Measurements from ENCODE around the gene OR51A2.
"Not testable (repeated sequence)": the region's sequence is repeated elsewhere in the genome, so short reads cannot be mapped to it uniquely, and the experiment has no call there.

Gene OR51A2, protein sequence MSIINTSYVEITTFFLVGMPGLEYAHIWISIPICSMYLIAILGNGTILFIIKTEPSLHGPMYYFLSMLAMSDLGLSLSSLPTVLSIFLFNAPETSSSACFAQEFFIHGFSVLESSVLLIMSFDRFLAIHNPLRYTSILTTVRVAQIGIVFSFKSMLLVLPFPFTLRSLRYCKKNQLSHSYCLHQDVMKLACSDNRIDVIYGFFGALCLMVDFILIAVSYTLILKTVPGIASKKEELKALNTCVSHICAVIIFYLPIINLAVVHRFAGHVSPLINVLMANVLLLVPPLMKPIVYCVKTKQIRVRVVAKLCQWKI

DNA sequence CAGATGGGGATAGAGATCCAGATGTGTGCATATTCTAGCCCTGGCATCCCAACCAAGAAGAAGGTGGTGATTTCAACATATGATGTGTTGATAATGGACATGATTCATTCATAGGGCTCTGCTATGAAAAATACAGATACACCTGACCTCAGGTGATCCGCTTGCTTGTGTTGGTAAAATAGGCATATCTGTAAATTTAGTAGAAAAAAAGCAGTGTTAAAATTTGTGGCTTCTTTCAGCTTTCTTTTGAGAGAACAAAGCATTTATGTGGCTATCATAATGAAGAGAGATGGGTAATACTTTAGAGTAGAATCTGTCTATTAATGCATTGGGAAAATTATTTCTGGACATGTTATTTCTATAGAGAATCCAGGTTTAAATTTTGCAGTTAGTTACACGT is at the start of gene OR51A2:
TSS of gene OR51A2 (minus strand) at position 101 of the 400 bp plus-strand sequence. CDS start at position 101, 0 bp downstream.
- DNase-seq = not testable (repeated sequence)

DNA sequence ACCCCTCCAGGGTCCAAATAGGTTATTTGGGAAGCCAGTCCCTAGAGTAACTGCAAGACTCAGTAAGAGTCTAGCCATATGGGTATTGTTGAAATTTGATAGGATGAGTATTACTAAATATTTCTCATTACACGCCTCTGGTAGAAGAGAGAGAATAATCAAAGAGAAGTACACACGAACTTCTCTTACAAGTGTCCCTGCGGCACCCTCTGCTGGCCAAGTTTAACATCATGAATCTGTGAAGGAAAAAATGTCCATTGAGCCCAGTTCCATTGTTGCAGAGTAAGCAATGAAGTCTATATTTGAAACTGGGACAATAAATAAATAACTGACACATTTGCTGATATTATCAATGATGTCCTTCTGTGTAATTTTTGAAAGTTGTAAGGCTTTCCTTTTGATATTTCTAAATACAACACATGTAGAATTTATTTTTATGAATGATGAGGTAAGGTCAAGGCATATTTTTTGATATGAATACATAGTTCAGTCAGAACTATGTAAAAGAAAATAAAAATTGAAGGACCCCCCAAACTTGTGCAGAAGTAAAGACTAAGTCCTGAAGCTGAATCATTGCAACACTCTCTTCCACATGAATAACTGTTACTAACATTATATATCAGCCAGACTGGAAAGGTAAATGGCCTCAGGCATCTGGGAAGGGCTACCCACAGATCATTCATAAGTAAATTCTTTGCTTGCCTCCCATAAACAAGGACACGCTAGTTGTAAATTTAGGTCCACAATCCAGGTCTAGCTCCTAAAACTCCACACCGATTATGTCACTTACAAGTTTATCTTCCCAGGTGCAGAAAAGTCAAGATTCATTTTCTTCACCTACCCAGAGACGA is 49.1 kb upstream of the OR51A2 start:
- DNase-seq = no peak

DNA sequence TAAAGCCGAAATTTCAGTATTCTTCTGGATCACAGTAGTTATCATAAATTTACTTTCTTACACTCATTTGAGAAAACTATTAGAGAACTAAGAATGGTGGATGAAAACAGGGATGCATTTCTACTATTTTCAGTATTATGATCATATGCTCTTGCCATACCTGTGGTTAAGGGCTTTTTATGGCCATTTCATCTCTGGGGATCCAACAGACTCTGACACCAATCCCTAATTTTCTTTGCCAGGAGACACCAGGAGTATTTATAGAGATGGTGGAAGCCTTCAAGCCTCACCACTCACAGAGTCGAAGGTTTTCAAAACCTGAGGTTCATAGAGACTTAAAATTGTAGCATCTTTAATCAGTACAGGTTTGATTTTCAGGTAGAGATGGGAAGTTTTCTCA is 39.0 kb upstream of the OR51A2 start, which contains the start of gene OR51L1:
TSS of gene OR51L1 (plus strand) at position 301 of the 400 bp plus-strand sequence. CDS start 4,132 bp downstream, outside the sequence.
- no peak for DNase-seq

DNA sequence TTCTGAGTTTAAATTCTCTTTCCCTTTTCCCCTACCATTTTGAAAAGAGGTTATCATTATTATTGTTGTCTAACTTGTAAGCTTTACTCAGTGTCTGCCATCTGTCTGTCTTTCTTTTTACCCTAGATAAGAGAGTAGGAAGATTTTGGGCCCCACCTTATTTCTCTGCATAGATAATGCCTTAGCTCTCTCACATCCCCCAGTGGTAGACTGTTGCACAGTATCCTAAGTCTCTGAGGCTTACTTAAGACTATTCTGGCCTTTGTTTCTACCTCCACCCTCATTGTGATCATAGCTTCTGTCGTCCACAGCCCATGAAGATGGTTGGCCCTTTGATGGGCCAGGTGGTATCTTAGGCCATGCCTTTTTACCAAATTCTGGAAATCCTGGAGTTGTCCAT is 35.5 kb upstream of the OR51A2 start:
- no peak for DNase-seq

DNA sequence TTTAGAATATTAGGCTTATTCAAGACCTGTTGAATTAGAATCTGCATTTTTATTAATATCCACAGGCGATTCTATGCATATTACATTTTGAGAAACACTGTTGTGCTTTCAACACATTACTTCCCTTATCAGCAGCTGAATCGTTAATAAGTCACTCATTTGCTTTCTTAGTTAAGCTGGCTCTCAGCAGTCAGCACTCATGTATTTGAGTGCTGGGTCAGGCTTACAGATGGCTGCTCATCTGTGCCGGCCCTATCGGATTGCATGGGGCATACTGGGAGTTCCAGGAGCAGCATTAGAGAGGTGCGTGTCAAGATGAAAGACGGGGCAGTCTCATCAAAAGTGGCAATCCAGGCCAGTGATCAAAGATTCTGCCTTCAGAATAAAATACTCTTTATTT is 28.3 kb upstream of the OR51A2 start:
- no peak for DNase-seq

DNA sequence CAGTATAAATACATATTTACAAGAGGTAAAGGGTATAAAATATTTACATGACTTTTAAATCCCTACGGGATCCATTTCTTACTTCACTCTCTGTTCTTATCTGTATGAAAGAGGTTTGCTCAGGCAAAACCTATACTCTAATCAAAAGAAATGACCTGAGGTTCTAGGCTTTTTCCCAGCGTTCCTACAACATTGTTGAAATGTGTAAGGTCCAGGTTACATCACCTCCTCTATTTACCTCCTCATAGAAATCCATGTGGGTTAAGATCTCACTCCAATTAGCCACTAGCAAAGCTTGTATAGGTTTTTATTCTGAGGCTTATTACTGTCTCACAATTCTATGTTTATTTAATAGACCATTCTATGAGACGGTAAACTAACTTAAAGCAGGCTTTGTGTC is 27.2 kb upstream of the OR51A2 start:
- no peak for DNase-seq

DNA sequence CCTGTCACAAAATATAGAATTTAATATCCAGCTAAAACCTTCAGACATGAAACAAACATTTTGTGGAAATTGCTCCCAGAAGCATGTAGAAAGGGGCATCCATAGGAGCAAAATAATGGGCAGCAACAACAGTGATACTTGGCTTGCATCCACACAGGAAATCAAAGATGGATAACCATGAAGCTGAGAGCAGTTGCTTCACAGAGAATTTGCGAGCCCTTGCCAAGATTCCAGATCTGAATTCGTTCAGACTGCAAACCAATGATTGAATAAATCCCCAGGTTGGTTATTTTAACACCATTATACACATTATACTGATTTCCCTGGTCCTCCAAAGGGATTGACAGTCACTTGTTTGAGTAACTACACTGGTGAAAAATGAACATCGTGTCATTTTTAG is 23.5 kb upstream of the OR51A2 start:
- DNase-seq = no peak

DNA sequence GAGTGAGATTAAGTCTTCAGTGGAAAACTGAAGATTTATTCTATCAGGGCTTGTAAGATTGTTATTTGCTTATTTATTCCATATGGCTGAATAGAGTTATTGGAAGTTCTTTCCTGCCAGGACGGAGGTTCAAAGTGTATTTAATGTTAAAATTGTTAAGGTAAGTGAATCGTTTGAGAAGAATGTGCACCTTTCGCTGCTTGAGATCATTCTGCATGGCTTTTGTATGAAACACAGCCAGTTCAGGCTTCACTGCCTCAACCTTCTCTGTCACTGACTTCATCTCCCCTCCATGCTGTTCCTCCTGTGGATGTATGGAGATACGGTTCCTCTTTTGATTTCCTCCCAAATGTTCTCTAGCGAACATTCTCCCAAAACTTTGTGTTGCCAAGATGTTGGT is 19.9 kb upstream of the OR51A2 start:
- no peak for DNase-seq

DNA sequence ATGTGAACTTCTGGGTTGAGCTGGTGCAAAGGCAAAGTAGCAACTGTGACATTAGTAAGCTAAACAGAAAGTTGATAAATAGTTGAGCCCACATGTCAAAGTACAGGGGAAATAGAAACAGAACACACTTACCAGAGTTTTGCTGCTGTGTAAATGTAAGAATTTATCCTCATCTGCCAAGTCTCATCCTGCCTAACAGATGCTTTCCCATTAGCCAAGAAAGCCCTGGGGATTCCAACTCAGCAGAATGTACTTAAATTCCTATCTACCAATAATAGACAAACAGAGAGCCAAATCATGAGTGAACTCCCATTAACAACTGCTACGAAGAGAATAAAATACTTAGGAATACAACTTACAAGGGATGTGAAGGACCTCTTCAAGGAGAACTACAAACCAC is 7.3 kb upstream of the OR51A2 start:
- no peak for DNase-seq

DNA sequence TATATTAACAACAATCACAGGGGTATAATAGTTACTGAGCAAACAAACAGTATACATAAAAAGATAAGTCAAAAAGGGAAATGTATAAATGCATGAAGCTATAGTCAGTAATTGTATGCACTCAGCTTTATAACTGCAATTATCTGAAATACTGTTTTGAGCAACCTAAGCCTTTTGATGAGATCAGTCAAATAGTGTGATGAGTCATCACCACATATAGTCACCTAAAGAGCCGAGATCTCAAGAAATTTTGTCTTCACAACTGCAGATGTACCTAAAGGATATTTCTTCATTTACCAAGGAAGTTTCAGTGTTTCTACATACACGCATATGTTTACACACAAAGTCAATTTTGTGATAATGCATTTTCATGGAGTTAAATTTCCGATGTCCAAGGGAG is 5.4 kb upstream of the OR51A2 start:
- DNase-seq = no peak

DNA sequence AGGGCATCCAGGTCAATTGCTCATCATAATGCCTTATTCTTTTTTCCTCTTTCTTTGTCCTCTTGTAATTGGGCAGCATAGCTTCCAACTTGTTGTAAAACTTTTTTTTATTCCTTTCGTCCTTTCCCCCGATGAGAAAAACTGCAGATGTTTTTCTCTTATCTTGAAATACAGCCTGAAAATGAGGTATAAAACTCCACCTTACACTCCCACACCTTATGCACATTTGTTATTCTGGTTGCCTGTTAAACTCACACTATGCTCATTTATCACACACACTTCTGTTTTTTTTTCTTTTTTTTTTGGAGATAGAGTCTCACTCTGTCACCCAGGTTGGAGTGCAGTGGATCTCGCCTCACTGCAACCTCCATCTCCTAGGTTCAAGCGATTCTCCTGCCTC is 1.9 kb upstream of the OR51A2 start:
- DNase-seq = no peak

DNA sequence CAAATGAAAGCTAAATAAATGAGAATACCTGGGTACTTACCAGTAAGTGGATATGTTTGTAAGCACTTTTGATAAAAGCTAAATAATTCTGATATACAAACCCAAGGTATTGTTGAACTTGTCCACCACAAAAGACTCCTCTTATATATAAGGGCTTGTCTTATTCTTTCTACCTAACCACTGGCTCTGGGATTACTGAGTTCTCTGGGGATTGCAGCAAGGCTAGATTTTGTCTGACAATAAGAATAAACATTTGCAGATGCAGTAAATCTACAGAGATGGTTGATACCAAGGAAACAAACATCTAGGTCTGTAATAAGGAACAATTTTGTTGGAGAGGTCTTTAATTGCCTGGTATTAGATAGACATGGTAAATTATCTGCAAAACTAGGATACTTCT is 8.0 kb downstream of the OR51A2 start, which contains the start of gene OR51A4:
TSS of gene OR51A4 (minus strand) at position 101 of the 400 bp plus-strand sequence. CDS start 505 bp downstream, outside the sequence.
- DNase-seq = no peak

DNA sequence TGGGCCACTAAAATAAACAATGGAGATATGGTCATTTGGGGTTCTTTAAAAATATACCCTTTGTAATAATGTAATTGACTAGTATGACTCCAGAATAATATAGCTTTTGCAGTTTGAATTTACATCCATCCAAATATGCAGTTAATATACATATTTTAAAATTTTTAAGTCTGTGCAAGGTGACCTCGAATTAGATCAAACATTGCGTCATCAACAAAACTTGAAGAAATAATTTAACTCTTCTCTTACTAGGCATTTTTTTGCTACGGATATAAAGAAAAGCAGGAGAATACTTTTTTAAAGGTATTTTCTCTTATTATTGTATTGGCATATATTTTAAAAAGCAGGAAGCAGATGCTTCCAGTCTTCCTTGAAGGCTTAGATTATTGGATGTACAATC is 18.8 kb downstream of the OR51A2 start:
- no peak for DNase-seq

DNA sequence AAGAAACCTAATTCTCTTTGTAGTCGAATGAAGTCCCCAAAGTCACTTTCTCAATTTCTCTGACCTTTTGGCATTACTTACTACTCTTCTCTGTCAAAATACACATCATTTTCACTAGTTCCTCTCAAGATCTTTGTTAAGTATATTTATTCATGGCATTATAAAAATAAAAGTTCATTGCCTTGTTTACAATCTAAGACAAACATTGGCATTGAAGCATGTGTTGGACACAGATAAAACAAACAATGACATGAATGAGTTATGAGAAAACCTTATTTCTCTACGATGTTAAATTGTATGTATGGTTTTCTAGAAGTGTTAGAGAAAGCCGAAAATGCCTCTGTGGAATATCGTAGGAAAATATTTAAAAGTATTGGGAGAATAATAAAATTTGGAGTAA is 22.8 kb downstream of the OR51A2 start:
- DNase-seq = no peak

DNA sequence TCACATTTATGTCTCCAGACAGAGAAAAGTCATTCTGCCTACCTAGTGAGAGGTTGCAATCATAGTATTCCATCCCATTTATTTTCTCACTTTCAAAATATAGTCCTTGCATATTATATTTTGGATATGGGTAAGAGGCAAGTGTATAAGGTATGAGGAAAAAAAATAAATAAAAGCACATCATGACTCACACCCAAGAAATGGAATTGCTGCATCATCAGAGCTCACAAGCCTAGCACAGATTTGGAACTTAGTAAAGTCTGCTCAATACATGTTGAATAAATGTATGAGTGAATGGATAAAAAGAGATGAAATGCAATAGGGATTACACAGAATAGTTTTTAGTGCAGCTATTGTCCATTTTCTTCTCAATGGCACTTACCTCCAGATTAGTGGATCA is 28.9 kb downstream of the OR51A2 start:
- no peak for DNase-seq

DNA sequence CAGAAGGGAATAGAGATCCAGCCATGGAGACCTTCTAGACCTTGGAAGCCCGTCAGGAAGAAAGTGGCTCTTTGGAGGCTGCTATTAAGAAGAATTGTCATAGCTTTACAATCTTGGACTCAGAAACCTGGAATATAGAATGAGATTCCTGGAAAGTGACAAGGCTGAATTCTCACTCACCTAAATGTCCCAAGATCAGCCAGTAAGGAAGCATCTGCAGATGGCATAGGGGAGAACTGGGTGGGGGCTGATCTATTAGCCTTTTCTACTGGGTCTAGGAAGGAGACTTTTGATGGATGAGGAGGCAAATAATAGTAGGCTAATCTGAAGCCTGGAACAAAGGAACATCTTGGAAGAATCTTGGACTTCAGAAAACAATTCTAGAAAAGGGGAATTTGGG is 31.3 kb downstream of the OR51A2 start, which contains the start of gene OR51G1:
TSS of gene OR51G1 (minus strand) at position 101 of the 400 bp plus-strand sequence. CDS start at position 101, 0 bp downstream.
- DNase-seq = no peak

DNA sequence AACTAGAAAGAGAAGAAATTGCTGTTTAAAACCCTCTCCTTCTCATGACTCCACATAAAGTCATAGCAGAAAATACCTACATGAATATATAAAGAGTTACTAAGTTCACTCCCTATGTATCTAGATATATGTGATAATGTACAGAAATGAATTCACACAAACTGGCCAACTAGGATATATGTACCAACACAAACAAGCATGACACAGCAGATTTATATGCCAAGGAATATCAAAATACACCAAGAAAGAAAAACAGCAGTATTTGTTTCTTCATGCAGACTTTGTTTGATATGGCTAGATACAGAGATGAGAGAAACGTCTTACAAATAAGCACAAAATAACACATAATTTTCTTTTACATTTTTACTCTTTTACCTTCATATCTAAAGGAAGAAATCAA is 33.2 kb downstream of the OR51A2 start:
- DNase-seq = no peak

DNA sequence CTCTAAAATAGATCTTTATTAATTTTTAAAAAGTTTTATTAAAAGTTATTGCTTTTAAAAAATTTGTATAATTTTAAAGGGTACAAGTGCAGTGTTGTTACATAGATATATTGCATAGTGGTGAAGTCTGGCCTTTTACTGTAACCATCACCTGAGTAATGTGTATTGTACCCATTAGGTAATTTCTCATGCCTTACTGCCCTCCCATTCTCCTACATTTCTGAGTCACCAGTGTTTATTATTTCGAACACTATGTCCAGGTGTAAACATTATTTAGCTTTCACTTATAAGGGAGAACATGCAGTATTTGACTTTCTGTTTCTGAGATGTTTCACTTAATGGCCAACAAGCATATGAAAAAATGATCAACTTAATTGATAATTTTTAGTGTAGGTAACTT is 33.7 kb downstream of the OR51A2 start:
- DNase-seq = no peak

DNA sequence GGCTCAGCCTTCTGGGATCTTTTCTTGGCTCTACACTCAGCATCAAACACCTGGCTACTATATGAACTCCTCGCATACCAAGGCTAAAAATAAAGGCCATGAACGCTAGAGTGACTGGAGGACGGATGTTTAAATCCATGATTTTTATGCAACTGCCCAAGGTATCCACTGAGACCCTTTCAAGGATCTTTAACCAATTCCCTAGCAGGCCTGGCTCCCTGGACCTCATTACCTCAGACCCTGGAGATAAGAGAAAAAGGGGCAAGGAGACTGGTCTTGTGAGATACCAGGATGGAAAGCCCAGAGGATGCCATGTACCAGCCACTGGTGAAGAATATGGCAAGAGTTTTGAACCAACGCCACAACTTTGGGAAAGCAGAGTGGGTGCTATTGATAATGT is 36.3 kb downstream of the OR51A2 start, which contains the start of gene OR51G2:
TSS of gene OR51G2 (minus strand) at position 101 of the 400 bp plus-strand sequence. CDS start 3,687 bp downstream, outside the sequence.
- DNase-seq = no peak

DNA sequence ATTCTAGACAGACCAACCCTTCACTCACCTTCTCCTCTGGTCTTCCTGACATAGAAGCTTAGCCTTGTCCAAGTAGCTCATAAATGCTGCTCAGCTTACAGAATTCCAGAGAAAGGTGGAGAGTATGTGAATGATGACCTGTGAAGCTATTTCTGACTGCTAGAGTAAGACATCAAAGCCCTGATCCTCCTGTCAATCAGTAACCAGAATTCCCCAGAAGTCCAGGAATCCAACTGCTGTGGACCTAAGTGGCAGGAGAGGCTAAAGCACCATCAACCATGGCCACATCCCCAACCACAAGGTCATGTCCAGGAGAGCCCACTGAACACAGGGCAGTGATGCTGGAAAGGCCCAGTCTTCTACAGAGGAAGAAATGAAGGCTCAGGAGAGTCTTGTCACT is 38.9 kb downstream of the OR51A2 start:
- no peak for DNase-seq
